GM12892 (cell line): ENCODE results near the gene RTKN.
A peak's percentile ranks its signal among the peaks of the same experiment; 100 is the strongest.

Source experiments
- POLR2A ChIP-seq: IDR thresholded peaks from 2 replicates; pipeline ENCODE4 v1.6.1; 2011; ENCODE audit warnings: low read depth, low read length, control low read depth
- POLR2AphosphoS5 ChIP-seq: IDR thresholded peaks from 2 replicates; pipeline ENCODE4 v1.6.1; 2011; ENCODE audit warnings: low read depth, low read length, control low read depth
- TAF1 ChIP-seq: IDR thresholded peaks from 2 replicates; pipeline ENCODE4 v1.6.1; 2011; ENCODE audit warnings: low read depth, mild to moderate bottlenecking, control low read depth, low read length, borderline replicate concordance

DNA sequence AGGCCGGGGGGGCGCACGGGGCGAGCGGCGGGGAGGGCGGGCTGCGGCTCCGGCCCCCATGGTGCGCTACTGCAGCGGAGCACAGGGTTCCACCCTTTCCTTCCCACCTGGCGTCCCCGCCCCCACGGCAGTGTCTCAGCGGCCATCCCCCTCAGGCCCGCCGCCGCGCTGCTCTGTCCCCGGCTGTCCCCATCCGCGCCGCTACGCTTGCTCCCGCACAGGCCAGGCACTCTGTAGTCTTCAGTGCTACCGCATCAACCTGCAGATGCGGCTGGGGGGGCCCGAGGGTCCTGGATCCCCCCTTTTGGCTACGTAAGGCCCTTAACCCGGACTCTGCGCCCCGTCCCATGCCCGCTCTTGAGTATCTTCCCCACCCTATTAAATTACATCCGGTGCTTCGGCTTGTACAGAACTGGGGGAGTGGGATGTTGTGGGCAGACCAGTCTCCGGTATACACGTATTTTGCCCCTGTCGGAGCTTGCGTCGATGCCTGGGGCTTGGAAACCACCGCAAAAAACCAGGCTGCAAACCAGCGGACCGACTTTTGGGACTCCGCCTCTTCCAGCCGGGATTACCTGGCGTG lies 15.9 kb upstream of the RTKN start:
- TF ChIP-seq POLR2AphosphoS5 (no peak; the same call in 1 of the 2 replicates), TAF1 (no peak), POLR2A (peak; percentile 75)
